Measurements from ENCODE around the gene LZTS2. TPM values are rescaled to one million over a fixed set of nuclear protein-coding genes. Genes with fewer than 3 reads are reported as not detected.
"Not testable (repeated sequence)": the region's sequence is repeated elsewhere in the genome, so short reads cannot be mapped to it uniquely, and the experiment has no call there.

LZTS2 gene
- total RNA-seq, 1 experiment from 2014 or later = 108 TPM

DNA sequence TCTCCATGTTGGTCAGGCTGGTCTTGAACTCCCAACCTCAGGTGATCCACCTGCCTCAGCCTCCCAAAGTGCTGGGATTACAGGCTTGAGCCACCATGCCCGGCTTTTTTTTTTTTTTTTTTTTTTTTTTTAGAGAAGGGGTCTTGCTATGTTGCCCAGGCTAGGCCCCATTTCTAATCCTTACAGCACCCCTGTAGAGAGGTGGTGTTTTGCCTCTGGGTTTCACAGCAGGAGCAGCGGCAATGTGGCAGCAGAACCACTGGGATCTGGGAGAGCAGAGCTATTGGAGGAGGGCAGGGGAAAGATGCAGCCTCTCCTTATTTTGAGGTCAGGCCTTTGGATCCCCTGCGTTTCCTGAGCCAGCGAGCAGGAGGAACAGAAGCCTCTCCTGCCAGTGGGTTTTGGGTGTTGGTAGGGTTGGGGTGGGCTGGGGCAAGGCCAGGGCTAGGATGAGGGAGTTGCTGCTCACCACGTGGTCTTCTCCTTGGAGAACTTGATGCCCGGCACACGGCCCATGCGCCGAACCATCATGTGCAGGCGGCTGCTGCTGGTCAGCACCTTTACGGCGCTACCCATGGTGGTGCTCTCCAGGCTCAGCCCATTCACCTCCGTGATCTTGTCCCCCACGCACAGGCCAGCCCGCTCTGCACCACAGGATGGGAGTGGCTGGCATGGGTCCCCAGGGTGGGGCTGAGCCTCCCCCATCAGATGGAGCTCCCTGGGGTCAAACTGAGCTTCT is 23.5 kb downstream of the LZTS2 start:
- H3K27me3 ChIP-seq (ENCODE audit: control insufficient read depth, insufficient read depth, low read length) = peaks cover 16% of the 10 kb centered on the region
- no peak for DNase-seq
- no peak overlapping the region for H3K4me3 ChIP-seq (ENCODE audit: insufficient read depth, low read depth, low read length)
- no peaks in the 10 kb centered on the region for H3K36me3 ChIP-seq (replicated peaks; ENCODE audit: control insufficient read depth, insufficient read depth, low read length)

DNA sequence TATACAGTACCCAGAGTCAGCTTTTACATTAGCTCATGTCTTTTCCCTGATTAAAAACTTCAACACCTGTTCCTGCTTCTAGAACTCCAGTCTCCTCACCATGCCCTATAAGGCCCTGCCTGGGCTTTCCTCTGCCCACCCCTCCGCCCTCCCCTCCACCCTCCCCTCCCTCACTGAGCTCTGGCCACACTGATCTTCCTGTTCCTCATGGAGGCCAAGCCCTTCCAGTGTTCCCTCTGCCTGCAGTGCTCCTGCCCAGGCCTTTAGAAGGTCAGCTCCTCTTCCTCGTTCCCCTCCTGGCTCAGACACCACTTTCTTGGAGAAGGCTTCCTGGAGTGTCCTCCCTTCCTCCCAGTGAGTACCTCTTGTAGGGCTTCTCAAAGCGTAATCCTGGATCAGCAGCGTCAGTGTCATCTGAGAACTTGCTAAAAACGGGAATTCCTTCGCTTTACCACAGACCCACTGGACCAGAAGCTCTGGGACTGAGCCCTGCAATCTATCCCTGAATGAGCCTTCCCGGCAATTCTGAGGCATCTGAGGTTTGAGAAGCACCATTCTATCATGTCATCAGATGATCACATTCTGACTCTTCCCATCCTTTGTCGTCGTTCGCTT is 27.6 kb downstream of the LZTS2 start:
- H3K27me3 ChIP-seq (ENCODE audit: control insufficient read depth, insufficient read depth, low read length) = peaks cover 19% of the 10 kb centered on the region
- H3K36me3 ChIP-seq (replicated peaks; ENCODE audit: control insufficient read depth, insufficient read depth, low read length) = no peaks in the 10 kb centered on the region
- no peak for DNase-seq
- H3K4me3 ChIP-seq (ENCODE audit: insufficient read depth, low read depth, low read length) = no peak overlapping the region

GRCh38 chr10:101028446-101029337 is 29.1 kb downstream of the LZTS2 start:
- no peak overlapping the region for H3K4me3 ChIP-seq (ENCODE audit: insufficient read depth, low read depth, low read length)
- no peaks in the 10 kb centered on the region for H3K36me3 ChIP-seq (replicated peaks; ENCODE audit: control insufficient read depth, insufficient read depth, low read length)
- peaks cover 25% of the 10 kb centered on the region for H3K27me3 ChIP-seq (ENCODE audit: control insufficient read depth, insufficient read depth, low read length)
- DNase-seq = no peak

DNA sequence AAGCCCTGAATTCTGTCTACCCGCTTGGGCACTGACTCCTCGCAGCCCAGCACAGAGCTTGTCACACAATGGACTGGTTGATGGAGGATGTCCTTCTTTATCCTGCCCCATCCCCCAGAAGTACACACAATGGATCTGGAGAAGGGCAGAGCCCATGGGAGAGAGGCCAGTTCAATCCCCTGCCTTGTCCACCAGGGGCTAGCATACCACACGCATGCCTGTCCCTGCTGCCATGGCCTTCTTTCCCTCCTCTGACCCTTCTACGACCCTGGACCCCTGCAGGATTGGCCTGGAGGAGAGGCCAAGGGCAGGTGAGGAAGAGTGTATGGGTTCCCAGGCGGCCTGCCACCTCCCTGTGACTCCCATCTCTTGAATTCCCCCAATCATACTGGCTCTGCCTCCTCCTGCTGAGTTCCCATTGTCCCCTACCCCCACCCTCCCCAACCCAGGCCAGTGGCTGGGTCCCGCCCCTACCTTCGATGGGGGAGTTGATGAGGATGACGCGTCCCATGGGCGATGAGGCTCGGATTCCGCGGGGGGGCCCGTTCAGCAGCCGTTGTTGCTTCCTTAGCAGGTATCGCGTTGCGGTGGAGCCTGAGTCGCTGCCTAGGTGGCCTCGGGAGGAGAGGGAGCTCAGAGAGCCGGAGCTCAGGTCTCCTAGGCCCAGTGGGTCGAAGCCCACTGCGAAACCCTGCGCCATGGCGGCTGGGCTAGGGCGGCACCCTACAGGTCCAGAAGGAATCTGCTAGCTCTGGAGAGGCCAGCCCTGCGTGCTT is 30.1 kb downstream of the LZTS2 start:
- Histone ChIP-seq H3K4me3 (ENCODE audit: insufficient read depth, low read depth, low read length) (no peak overlapping the region), H3K27me3 (ENCODE audit: control insufficient read depth, insufficient read depth, low read length) (peaks cover 28% of the 10 kb centered on the region), H3K36me3 (replicated peaks; ENCODE audit: control insufficient read depth, insufficient read depth, low read length) (no peaks in the 10 kb centered on the region)
- DNase-seq = peak; percentile 78

DNA sequence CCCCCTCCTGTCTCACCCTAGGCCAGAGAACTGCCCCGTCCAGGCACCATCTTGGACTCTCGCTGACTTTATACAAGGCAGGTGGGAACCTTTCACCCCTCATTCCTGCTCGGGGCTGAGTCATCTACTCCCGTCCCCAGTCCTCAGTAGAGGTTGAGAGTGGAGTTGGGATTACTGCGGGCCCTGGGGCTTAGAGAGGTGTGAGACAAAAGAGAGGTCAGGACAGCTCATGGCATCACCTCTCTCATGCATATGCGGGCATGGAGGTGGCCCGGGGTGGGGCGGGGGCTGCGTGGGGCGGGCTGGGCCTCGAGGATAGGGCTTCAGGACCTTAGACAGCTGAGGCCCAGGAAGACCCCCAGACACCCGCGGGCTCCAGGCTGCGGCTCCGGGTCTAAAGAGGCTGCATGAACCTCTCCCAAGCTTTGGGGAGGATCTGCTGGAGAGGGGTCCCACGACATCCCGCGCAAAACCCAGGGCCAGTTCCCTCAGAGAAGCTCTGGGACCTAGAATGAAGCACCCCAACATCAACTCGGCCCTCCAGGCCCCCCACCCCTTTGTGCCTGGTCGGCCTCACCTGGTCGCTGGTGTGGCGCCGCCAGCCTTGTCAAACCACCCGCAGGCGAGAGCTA is 31.0 kb downstream of the LZTS2 start:
- Histone ChIP-seq H3K36me3 (replicated peaks; ENCODE audit: control insufficient read depth, insufficient read depth, low read length) (no peaks in the 10 kb centered on the region), H3K4me3 (ENCODE audit: insufficient read depth, low read depth, low read length) (peak overlapping the region; percentile 53), H3K27me3 (ENCODE audit: control insufficient read depth, insufficient read depth, low read length) (peaks cover 28% of the 10 kb centered on the region)
- DNase-seq = peak; percentile 80

- H3K27me3 ChIP-seq (ENCODE audit: control insufficient read depth, insufficient read depth, low read length) = peaks cover 28% of the 10 kb centered on the region
- peak; percentile 99 for DNase-seq
- peak within 1 kb of the TSS; percentile 53 for H3K4me3 ChIP-seq (ENCODE audit: insufficient read depth, low read depth, low read length)
- no peaks in the 10 kb centered on the region for H3K36me3 ChIP-seq (replicated peaks; ENCODE audit: control insufficient read depth, insufficient read depth, low read length)
Measured at GRCh38 chr10:101031128-101031795, 31.7 kb downstream of the LZTS2 start, which contains the start of the genes PDZD7 and SFXN3. Gene PDZD7 (minus strand): TSS chr10:101031129. CDS start chr10:101030219, 910 bp downstream. Gene SFXN3 (plus strand): TSS chr10:101031234. CDS start chr10:101034695, 3,461 bp downstream.

GRCh38 chr10:101031796-101032636 is 32.4 kb downstream of the LZTS2 start:
- Histone ChIP-seq H3K4me3 (ENCODE audit: insufficient read depth, low read depth, low read length) (peak overlapping the region; percentile 53), H3K36me3 (replicated peaks; ENCODE audit: control insufficient read depth, insufficient read depth, low read length) (no peaks in the 10 kb centered on the region), H3K27me3 (ENCODE audit: control insufficient read depth, insufficient read depth, low read length) (peaks cover 28% of the 10 kb centered on the region)
- peak; percentile 89 for DNase-seq

DNA sequence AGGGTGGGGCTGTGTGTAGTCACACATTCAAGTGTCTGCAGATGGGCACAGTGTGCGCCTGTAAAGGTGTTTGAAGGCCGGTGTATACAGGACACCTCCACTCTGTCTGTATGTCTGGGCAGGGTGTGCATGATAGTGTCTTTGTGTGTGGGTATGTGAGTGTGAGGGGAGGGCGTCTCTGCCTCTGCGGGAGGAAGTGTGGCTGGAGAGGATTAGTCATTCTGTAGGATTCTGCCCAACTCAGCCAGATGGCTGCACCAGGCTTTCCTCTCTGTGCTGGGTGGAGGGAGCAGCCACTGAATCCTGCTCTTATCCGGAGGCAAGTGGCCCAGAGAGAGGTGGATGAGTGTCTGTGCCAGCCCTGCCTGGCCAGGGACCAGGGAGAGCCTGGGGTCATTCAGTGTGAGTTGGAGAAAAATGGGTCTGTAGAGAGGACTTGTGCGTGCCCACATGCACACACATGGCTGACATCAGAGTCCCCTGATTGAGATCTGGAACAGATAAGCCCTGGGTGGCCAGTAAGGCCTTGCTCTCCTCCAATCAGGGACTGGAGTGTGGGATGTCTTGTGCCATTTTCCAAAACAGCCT is 33.1 kb downstream of the LZTS2 start:
- H3K27me3 ChIP-seq (ENCODE audit: control insufficient read depth, insufficient read depth, low read length) = peaks cover 28% of the 10 kb centered on the region
- H3K4me3 ChIP-seq (ENCODE audit: insufficient read depth, low read depth, low read length) = peak overlapping the region; percentile 53; the same call in 1 of the 2 replicates
- H3K36me3 ChIP-seq (replicated peaks; ENCODE audit: control insufficient read depth, insufficient read depth, low read length) = no peaks in the 10 kb centered on the region
- DNase-seq = peak; percentile 52

- DNase-seq = peak; percentile 11
- Histone ChIP-seq H3K4me3 (ENCODE audit: insufficient read depth, low read depth, low read length) (no peak overlapping the region), H3K36me3 (replicated peaks; ENCODE audit: control insufficient read depth, insufficient read depth, low read length) (no peaks in the 10 kb centered on the region), H3K27me3 (ENCODE audit: control insufficient read depth, insufficient read depth, low read length) (peaks cover 28% of the 10 kb centered on the region)
Measured at GRCh38 chr10:101033276-101033675, 33.7 kb downstream of the LZTS2 start.

GRCh38 chr10:101034404-101034803 is 34.8 kb downstream of the LZTS2 start:
- peaks cover 26% of the 10 kb centered on the region for H3K27me3 ChIP-seq (ENCODE audit: control insufficient read depth, insufficient read depth, low read length)

DNA sequence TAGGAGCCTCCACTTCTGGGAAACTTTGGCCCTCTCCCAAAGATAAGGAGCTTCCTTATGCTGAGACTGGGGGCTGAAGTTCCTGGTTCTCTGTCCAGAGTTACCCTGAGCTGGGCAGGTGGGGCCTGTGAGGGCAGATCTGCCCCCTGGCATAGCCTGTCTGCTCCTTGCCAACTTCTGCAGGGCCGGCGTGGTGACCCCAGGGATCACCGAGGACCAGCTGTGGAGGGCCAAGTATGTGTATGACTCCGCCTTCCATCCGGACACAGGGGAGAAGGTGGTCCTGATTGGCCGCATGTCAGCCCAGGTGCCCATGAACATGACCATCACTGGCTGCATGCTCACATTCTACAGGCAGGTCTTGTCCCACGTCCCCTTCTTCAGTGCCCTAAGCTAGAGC is 35.7 kb downstream of the LZTS2 start:
- H3K4me3 ChIP-seq (ENCODE audit: insufficient read depth, low read depth, low read length) = no peak overlapping the region
- DNase-seq = peak; percentile 28
- H3K36me3 ChIP-seq (replicated peaks; ENCODE audit: control insufficient read depth, insufficient read depth, low read length) = no peaks in the 10 kb centered on the region
- peaks cover 21% of the 10 kb centered on the region for H3K27me3 ChIP-seq (ENCODE audit: control insufficient read depth, insufficient read depth, low read length)

More at GRCh38 chr10:101034404-101034803, 34.8 kb downstream of the LZTS2 start:
- not testable (repeated sequence) for H3K4me3 ChIP-seq (ENCODE audit: insufficient read depth, low read depth, low read length); H3K36me3 ChIP-seq (replicated peaks; ENCODE audit: control insufficient read depth, insufficient read depth, low read length)
- peak; percentile 11 for DNase-seq
